ENCODE data around the gene PCAT7.

- TF ChIP-seq CTCF (IDR thresholded peaks at IDR 0.05; ENCODE audit: low read length) (no peak), EZH2 (optimal IDR thresholded peaks at IDR 0.05; ENCODE audit: low read depth, low read length) (no peak), EZH2phosphoT487 (IDR thresholded peaks at IDR 0.05; ENCODE audit: low read length) (no peak)
These were observed 825 bp upstream of the PCAT7 start for GRCh38 chr9:94554078-94554438.

Measured in MM.1S (cell line).